CD4-positive, alpha-beta T cell treated with Interferon gamma for 1 hour (primary cell): ENCODE data around the gene UBC.
"Not testable (repeated sequence)": the region's sequence is repeated elsewhere in the genome, so short reads cannot be mapped to it uniquely, and the experiment has no call there.

Source experiments
- DNase-seq: peaks from one replicate; pipeline ENCODE4 v3.0.0-alpha.2; 2020

The UBC gene

GRCh38 chr12:124913474-124914391 lies 717 bp downstream of the UBC start:
- peak; percentile 92 for DNase-seq

- DNase-seq = not testable (repeated sequence)
Observed at GRCh38 chr12:124912529-124913287, 1.7 kb downstream of the UBC start.

GRCh38 chr12:124911521-124911920 lies 2.9 kb downstream of the UBC start:
- DNase-seq = not testable (repeated sequence)

- no peak for DNase-seq
Observed at GRCh38 chr12:124910561-124911478, 3.6 kb downstream of the UBC start.

- no peak for DNase-seq
Observed at GRCh38 chr12:124909831-124910560, 4.5 kb downstream of the UBC start.

- DNase-seq = peak; percentile 86
Observed at GRCh38 chr12:124906606-124907261, 7.7 kb downstream of the UBC start.

- peak; percentile 42 for DNase-seq
Observed at GRCh38 chr12:124904306-124905098, 9.9 kb downstream of the UBC start.

- DNase-seq = no peak
Observed at GRCh38 chr12:124902916-124903315, 11.5 kb downstream of the UBC start.

- no peak for DNase-seq
Observed at GRCh38 chr12:124901003-124901402, 13.4 kb downstream of the UBC start.

- not testable (repeated sequence) for DNase-seq
Observed at GRCh38 chr12:124900345-124900795, 14.1 kb downstream of the UBC start.

- DNase-seq = no peak
Observed at GRCh38 chr12:124898923-124899294, 15.5 kb downstream of the UBC start.

- DNase-seq = peak; percentile 62
Observed at GRCh38 chr12:124898200-124898922, 16.1 kb downstream of the UBC start.

GRCh38 chr12:124896461-124896860 lies 18.0 kb downstream of the UBC start:
- no peak for DNase-seq

- DNase-seq = no peak
Observed at GRCh38 chr12:124893792-124894516, 20.5 kb downstream of the UBC start.

- DNase-seq = no peak
Observed at GRCh38 chr12:124888260-124888659, 26.2 kb downstream of the UBC start.

- DNase-seq = not testable (repeated sequence)
Observed at GRCh38 chr12:124887766-124888165, 26.7 kb downstream of the UBC start.

GRCh38 chr12:124884587-124885438 lies 29.6 kb downstream of the UBC start:
- DNase-seq = peak; percentile 59
